GM19193 (cell line): Measurements from ENCODE around the gene HJV.
A peak's percentile ranks its signal among the peaks of the same experiment; 100 is the strongest.

Experiments
- POLR2A ChIP-seq: IDR thresholded peaks from 4 replicates; pipeline ENCODE4 v1.6.1; 2011; ENCODE audit not compliant: insufficient read depth, insufficient read length; ENCODE audit errors: extremely low read depth

Gene HJV

DNA sequence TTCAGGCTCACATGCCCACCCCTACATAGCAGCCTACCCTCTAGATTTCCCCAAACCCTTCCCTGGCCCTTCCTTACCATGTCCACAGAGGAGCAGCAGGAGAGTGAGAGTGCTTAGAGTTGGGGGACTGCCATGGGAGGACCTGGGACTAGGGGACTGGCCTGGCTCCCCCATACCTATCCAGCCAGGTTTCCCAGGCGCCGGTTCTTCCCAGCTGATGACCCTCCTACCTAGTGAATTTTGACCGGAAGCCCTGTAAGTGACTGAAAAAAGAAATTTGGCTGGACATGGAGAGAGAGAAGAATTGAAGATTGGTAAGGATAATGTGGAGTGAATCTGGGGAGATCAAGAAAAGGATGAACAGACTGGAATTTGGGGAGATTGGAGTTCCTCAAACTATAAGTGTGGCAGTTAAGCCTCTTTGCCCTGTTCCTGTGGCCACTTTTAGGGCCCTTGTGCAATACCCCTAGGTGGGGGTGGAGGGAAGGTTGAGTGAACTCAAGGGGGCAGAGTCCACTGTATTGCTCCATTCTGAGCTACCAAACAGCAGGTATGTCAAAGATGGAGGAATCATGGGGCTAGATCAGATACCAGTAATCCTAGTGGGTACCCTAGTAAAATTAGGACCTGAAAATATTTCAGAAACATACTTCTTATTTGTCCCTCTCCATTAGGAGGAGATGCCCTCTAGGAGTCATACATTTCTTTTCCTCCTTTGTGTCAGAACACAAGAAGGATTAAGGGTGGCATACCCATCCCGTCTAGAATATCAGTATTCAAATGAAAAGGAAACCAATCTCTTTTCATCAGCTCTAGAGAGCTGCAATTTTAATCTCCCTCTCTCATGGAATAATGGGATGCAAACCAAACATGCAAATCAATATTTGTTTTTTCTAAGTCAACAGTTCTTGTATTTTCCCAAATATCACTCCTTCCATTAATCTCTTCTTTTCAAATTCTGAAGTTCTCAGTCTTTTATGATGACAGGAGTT is 1.2 kb downstream of the HJV start:
- no peak for TF ChIP-seq POLR2A

DNA sequence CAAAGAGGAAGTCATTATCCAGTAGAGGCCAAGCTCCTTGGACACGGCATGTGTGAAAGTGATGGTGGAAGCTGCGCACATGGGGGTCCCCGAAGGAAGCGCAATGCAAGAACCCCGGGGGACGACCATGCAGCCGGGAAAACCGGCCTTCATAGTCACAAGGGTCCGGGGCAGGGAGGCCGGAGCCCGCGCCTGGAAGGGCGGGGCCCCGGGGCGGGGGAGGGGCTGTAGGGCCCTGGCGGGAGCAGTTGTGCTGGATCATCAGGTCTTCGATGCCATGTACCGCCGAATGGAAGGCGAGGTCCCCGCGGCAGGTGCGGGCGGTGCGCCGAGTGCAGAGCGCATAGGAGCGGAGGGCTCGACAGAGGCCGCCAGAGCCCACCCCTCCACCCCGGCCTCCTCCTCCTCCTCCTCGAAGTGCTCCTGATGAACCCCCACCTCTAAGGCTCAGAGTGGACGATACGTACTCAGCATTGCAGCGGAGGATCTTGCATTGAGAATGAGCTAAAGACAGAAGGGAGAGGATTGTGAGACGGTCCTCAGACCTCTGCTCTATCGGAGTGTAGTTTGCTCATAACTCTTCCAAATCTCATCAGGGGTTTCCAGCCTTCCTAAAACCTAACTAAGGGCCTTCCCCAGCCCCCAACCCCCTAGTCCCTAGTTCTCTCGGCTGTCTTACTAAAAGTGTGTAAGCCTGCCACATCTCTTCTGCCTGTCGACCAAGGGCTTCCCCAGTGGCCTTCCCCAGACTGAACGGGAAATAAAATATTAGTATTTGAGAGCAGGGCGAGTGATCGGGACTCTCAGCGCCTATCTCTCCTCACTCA is 2.1 kb downstream of the HJV start:
- no peak for TF ChIP-seq POLR2A

DNA sequence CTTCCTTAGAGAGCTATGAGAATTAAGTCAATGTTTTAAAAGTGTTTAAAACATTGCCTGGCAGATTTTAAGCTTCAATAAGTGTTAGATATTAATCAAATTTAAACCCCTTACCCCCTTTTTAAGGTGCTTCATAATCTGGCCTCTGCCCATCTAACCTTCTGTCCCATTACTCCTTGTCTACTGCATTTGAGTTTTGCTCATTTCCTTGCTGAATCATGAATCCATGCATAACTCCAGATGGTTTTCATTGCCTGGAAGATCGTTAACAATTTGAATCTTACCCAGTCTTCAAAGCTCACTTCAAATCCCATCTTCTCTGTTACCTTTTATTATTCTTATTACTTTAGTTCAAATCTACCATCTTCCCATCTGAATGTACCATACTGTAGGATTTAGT is 4.6 kb downstream of the HJV start:
- no peak for TF ChIP-seq POLR2A

DNA sequence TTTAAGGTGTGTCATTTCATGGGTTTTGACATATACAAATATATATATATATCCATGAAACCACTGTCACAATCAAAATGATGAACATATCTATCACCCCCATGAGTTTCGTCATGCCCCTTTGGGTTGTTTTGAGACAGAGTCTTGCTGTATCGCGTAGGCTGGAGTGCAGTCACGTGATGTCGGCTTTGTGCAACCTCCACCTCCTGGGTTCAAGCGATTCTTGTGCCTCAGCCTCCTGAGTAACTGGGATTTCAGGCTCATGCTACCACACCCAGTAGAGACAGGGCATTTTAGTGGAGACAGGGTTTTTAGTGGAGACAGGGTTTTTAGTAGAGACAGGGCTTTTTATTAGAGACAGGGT is 8.0 kb downstream of the HJV start:
- TF ChIP-seq POLR2A: no peak

DNA sequence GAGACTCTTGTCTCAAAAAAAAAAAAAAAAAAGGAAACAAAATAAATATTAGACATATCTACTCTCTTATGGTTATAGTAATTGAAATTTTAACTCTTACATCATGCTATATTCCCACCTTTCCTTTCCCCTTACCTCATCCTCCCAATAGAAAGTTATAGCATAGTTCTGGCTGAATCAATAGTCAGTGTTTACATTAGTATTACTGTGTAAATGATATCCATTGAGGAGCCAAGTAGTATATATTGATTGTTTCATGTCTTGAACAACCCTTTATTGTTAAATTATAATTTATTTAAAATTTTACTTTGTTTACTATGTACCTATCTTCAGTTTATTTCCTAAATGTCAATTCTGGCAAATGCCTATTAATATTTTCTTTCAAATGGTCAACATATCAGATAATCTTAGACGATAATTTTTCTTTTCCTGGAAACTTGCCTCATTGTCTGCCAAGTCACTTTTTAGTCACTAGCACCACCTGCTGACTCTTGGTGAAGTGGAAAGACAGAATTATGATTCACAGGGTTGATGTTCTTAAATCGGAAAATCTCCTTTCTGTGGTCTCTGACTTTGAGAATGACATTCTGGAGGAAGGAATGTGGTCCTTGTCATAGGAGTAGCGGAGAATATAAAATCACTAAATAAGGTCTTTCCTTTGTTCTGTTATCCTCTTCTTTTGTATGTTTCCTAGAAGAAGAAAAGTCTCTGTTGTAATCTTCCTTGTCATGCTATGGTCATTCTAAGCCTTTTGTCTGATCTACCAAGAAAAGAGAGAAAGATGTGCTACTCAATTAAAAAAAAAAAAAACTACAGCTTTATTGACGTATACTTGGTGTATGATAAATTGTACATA is 8.6 kb downstream of the HJV start:
- TF ChIP-seq POLR2A: no peak

DNA sequence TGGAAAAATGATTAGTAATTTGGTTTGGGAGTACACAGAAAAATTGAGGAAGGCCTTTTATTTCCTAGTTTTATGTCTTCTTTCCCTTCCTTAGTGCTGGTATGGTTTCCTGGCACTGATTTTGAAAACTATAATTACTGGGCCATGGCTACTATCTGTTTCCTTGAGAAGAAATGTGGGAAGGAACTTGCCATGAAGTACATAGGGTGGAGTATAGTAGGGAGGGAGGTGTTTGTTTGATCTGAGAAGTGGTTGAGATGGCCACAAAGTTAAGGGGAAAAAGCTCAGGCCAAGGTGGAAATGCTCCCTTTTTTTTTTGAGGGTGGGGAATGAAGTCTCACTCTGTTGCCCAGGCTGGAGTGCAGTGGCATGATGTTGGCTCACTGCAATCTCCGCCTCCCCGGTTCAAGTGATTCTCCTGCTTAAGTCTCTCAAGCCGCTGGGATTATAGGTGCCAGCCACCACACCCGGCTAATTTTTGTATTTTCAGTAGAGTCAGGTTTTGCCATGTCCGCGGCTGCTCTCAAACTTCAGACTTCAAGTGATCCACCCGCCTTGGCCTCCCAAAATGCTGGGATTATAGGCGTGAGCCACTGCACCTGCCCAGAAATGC is 11.3 kb downstream of the HJV start:
- TF ChIP-seq POLR2A: no peak

DNA sequence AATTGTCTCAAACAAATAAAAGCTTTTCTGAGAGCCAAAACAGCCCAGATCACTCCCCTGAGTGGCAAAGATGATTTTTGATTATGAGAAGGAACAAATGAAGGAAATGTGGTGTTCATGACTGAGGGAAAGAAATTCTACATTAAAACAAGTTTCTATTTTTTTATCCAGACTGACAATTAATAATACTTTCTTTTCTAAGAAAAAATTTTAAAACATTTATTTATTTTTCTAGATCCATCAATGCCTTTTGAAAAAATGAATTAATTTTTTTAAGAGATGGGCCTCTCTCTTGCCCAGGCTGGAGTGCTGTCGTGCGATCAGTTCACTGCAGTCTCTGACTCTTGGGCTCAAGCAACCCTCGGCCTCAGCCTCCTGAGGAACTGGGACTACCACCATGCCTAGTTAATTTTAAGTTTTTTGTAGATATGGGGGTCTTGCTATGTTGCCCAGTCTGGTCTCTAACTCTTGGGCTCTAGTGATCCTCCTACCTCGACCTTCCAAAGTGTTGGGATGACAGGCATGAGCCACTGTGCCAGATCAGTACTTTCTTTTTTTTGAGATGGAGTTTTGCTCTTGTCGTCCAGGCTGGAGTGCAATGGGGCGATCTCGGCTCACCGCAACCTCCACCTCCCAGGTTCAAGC is 13.9 kb downstream of the HJV start:
- TF ChIP-seq POLR2A: no peak

DNA sequence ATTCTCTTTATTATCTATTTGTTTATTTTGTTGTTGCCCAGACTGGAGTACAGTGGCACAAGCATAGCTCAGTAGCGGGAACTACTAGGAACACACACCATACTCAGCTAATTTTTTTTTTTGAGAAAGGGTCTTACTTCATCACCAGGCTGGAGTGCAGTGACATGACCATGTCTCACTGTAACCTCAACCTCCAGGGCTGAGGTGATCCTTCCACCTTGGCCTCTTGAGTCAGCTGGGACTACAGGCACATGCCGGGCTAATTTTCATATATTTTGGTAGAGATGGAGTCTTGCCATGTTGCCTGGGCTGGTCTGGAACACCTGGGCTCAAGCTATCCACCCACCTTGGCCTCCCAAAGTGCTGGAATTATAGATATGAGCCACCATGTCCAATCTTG is 19.8 kb downstream of the HJV start:
- TF ChIP-seq POLR2A: no peak

DNA sequence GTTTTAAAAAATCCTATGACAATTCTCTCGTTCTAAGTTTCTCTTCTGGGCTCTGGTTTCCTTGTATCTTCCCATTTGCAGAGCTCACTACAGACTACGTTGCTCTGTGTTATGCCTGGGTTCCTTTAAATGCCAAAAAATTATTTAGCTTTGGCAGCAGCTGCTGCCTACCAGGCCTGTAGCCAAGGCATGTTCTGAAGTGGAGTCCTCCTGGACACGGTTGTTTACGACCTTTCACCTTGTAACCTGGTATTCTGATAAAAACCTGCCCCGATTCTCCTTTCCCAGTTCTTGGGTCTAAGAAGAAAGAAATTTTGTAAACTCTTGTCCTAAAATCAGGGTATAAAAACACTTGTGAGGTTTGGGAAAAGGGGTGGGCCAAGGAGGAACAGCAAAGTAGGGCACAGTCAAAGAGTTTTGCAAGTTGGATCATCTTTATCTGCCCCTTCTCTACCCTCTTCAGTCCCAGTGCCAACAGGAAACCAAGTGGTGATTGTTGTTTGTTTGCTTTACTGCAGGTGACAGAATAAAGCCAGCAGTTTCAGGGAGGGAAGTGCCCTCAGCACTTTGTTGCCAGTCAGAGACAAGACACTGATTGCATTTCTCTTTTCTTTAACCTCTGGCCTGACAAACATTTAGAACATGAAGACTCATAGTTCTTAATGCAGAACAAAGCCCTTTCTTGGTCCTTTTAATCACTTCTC is 22.1 kb downstream of the HJV start:
- no peak for TF ChIP-seq POLR2A

DNA sequence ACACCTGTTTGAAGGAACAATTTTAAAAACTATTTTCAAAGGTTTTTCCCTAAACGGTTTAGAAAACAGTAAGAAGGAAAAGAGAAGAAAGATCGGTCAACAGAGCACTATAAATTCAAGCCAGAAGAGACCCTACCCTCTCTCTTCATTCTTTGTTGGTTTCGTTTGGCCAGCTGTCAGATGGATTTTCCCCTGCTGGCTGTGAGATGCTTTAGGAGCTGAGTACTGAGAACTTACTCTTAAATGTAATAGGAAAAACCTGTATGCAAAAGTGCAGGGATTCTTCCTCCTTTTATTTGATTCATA is 23.9 kb downstream of the HJV start:
- no peak for TF ChIP-seq POLR2A

DNA sequence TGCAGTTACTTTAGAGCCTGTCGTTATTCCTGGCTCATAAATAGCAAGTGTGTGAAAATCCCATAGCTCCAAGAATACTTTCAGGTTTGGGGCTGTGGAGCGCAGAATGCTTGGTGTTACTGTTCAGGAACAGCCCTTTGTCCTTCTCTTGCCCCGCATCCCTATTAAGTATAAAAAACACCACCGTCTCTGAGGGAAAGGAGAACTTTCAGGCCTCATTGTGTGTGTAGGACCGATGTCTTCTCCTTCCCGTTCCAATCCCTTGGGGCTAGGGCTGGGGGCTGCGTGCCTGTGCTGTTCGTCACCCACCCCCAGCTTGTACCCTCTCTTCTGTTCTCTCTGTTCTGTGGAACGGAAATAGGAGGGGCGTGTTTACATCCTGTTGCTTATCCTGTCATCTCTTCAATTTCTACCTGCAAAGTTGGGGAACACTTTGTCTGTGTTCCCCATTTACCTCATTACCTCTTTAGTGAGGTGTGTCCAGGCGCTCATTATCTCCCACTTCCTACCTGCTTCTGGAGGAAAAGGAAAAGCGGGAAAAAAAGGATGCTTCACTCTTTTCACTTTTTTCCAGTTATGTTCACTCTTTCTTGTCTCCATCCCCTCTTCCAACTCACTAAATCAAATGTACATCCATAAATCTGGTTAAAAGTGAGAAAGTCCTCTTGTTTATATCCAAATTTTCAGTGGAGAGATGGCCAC is 24.4 kb downstream of the HJV start:
- TF ChIP-seq POLR2A: peak; percentile 13

DNA sequence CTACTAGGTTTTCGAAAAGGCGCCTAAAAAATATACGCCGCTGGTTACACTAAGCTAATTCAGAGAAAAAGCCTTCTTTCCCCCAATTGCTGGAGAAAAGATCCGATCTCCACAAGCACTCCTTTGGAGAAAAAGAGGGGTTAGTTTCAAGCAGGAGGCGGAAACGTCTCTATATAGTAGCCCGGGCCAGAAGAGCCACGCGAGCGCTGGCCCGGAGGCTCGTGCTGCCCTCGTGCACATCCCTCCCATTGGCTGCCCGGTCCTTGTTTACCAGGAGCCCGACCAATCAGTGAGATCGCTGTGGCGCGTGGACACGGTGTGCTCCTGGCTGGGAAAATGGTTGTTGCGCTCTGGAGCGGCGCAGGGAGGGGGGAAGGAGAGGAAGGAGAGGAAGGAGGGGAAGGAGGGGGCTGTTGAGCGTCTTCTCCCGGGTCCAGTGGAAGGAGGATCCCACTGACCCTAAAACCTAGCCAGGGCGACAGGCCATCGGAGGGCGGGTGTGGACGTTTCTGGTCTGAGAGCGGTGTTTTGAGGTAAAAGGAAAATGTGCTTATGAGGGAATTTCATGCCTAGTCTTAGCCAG is 25.0 kb downstream of the HJV start, which contains the start of gene TXNIP:
TXNIP (minus strand) TSS at position 147 of the 583 bp plus-strand sequence. CDS start 313 bp downstream, outside the sequence.
- TF ChIP-seq POLR2A: peak; percentile 93
